ENCODE results near the gene CCDC13.

GRCh38 chr3:42804831-42805132, 31.7 kb upstream of the CCDC13 start:
- TF ChIP-seq POLR2A (IDR thresholded peaks at IDR 0.05), result no peak
- TF ChIP-seq CTCF (IDR thresholded peaks at IDR 0.05), result no peak
